ENCODE measurements around the gene MYLK3.

DNA sequence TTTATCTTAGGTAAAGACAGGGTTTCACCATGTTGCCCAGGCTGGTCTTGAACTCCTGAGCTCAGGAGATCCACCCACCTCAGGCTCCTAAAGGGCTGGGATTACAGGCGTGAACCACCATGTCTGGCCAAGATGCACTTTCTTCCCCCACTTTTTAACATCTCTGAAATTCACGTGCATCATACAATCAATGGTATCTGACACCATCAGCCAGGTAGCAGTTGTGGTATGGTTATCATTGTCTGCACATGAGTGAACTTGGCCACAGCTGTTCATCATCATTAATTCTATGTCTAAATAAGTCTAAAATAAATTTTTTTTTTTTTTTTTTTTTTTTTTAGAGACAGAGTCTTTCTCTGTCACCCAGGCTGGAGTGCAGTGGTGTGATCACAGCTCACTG, 34.2 kb upstream of the MYLK3 start:
- no peak for TF ChIP-seq POLR2A (IDR thresholded peaks at IDR 0.05)
- TF ChIP-seq, protein P1, sequence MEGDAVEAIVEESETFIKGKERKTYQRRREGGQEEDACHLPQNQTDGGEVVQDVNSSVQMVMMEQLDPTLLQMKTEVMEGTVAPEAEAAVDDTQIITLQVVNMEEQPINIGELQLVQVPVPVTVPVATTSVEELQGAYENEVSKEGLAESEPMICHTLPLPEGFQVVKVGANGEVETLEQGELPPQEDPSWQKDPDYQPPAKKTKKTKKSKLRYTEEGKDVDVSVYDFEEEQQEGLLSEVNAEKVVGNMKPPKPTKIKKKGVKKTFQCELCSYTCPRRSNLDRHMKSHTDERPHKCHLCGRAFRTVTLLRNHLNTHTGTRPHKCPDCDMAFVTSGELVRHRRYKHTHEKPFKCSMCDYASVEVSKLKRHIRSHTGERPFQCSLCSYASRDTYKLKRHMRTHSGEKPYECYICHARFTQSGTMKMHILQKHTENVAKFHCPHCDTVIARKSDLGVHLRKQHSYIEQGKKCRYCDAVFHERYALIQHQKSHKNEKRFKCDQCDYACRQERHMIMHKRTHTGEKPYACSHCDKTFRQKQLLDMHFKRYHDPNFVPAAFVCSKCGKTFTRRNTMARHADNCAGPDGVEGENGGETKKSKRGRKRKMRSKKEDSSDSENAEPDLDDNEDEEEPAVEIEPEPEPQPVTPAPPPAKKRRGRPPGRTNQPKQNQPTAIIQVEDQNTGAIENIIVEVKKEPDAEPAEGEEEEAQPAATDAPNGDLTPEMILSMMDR (IDR thresholded peaks at IDR 0.05) = no peak
